ENCODE results near the gene ALDH16A1. TPM values are rescaled to one million over a fixed set of nuclear protein-coding genes. Genes with fewer than 3 reads are reported as not detected.

ALDH16A1 gene
- 41.6 and 47.0 TPM in 2 replicates for total RNA-seq (2014; rRNA removed; shearing (Covaris generic))

- peak; percentile 98 for DNase-seq (ENCODE audit: low spot score)
These were observed at the start of gene ALDH16A1 for GRCh38 chr19:49453013-49453756. Gene ALDH16A1 (plus strand): TSS chr19:49453225. CDS start chr19:49453332, 107 bp downstream.

GRCh38 chr19:49403404-49404187 lies 49.4 kb upstream of the ALDH16A1 start:
- DNase-seq (ENCODE audit: low spot score) = no peak

- no peak for DNase-seq (ENCODE audit: low spot score)
These were observed 45.9 kb upstream of the ALDH16A1 start for GRCh38 chr19:49407079-49407478.

- no peak for DNase-seq (ENCODE audit: low spot score)
These were observed 45.5 kb upstream of the ALDH16A1 start for GRCh38 chr19:49407482-49408015.

GRCh38 chr19:49408816-49409440 lies 44.1 kb upstream of the ALDH16A1 start:
- no peak for DNase-seq (ENCODE audit: low spot score)

GRCh38 chr19:49409441-49410029 lies 43.5 kb upstream of the ALDH16A1 start:
- DNase-seq (ENCODE audit: low spot score) = no peak

GRCh38 chr19:49411681-49412326 lies 41.2 kb upstream of the ALDH16A1 start:
- no peak for DNase-seq (ENCODE audit: low spot score)

- DNase-seq (ENCODE audit: low spot score) = no peak
These were observed 39.7 kb upstream of the ALDH16A1 start for GRCh38 chr19:49413348-49413747.

GRCh38 chr19:49414256-49414655 lies 38.8 kb upstream of the ALDH16A1 start:
- DNase-seq (ENCODE audit: low spot score) = no peak

GRCh38 chr19:49415102-49415809 lies 37.8 kb upstream of the ALDH16A1 start:
- no peak for DNase-seq (ENCODE audit: low spot score)

GRCh38 chr19:49415810-49416200 lies 37.2 kb upstream of the ALDH16A1 start:
- no peak for DNase-seq (ENCODE audit: low spot score)

GRCh38 chr19:49417088-49417487 lies 35.9 kb upstream of the ALDH16A1 start:
- no peak for DNase-seq (ENCODE audit: low spot score)

- no peak for DNase-seq (ENCODE audit: low spot score)
These were observed 34.5 kb upstream of the ALDH16A1 start for GRCh38 chr19:49418511-49418910.

- DNase-seq (ENCODE audit: low spot score) = no peak
These were observed 33.9 kb upstream of the ALDH16A1 start for GRCh38 chr19:49419173-49419572.

- DNase-seq (ENCODE audit: low spot score) = no peak
These were observed 32.8 kb upstream of the ALDH16A1 start for GRCh38 chr19:49420227-49420626.

- DNase-seq (ENCODE audit: low spot score) = peak; percentile 23
These were observed 31.8 kb upstream of the ALDH16A1 start for GRCh38 chr19:49421039-49421877.

- no peak for DNase-seq (ENCODE audit: low spot score)
These were observed 31.2 kb upstream of the ALDH16A1 start for GRCh38 chr19:49421878-49422202.

GRCh38 chr19:49422407-49423070 lies 30.5 kb upstream of the ALDH16A1 start:
- no peak for DNase-seq (ENCODE audit: low spot score)

All from A172 (cell line).